HG03442 (cell line): Measurements from ENCODE around the gene ECHDC1.
A peak's percentile ranks its signal among the peaks of the same experiment; 100 is the strongest.
"Not testable (repeated sequence)": the region's sequence is repeated elsewhere in the genome, so short reads cannot be mapped to it uniquely, and the experiment has no call there.

Source experiments
- ATAC-seq: cut with Tn5 transposase; IDR thresholded peaks from one replicate; pipeline ENCODE4 v1.9.1; 2021; ENCODE audit warnings: mild to moderate bottlenecking, moderate library complexity; ENCODE audit not compliant: unreplicated experiment

Gene ECHDC1, protein sequence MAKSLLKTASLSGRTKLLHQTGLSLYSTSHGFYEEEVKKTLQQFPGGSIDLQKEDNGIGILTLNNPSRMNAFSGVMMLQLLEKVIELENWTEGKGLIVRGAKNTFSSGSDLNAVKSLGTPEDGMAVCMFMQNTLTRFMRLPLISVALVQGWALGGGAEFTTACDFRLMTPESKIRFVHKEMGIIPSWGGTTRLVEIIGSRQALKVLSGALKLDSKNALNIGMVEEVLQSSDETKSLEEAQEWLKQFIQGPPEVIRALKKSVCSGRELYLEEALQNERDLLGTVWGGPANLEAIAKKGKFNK

GRCh38 chr6:127342946-127343808, at the start of gene ECHDC1:
TSS of gene ECHDC1 (minus strand) at chr6:127343609. CDS start at chr6:127331028, 12,581 bp downstream.
- ATAC-seq, result peak; percentile 72

DNA sequence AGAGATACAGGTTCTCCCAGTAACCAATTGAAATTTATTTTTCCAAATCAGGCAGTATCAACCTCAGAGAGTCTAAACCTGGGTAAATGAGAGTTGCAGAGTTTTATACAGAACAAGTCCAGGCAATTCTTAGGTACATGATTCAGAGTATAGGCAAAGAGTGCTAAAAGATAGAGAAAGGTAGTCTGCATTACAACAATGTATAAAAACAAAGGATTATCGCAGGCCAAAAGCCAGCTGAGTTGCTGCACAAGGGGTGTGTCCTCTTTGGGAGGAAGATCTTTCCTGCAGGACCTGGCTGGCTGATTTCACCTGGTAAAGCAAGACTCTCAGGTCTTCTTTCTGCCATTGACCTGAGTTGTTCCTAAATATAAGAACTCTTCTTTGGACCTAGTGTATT, 48.9 kb upstream of the ECHDC1 start:
- no peak for ATAC-seq

GRCh38 chr6:127391094-127391953, 47.9 kb upstream of the ECHDC1 start:
- no peak for ATAC-seq

DNA sequence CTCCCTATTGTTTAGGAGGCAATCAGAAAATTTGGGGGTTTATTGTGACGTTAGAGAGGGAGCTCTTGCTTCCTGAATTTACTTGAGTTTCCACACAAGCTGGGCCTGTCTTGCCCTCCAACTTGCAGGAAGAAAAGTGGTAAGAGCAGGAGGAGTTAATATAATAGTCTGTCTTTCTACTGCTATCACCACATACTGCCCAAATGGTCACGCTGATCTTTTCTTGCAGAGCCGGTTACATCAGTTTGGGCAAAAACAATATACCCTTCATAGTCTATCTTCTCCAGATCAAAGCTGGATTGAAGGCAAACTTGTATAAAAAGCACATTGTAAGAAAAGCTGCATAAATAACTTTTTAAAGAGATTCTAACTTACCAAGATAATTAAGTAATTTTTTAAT, 46.3 kb upstream of the ECHDC1 start:
- no peak for ATAC-seq

GRCh38 chr6:127385668-127386430, 42.4 kb upstream of the ECHDC1 start:
- no peak for ATAC-seq

DNA sequence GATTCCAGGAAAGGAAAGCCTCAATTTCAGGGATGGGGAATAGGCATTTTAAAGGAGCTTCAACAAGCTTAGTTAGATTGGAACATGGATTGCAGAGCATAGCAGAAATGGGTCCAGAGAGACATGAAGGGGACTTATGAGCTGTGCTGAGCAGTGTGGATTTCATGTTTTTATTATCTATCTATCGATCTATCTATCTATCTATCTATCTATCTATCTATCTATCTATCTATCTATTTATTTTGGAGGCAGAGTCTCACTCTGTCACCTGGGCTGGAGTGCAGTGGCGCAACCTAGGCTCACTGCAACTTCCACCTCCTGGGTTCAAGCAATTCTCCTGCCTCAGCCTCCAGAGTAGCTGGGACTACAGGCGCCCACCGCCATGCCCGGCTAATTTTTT, 41.4 kb upstream of the ECHDC1 start:
- not testable (repeated sequence) for ATAC-seq

DNA sequence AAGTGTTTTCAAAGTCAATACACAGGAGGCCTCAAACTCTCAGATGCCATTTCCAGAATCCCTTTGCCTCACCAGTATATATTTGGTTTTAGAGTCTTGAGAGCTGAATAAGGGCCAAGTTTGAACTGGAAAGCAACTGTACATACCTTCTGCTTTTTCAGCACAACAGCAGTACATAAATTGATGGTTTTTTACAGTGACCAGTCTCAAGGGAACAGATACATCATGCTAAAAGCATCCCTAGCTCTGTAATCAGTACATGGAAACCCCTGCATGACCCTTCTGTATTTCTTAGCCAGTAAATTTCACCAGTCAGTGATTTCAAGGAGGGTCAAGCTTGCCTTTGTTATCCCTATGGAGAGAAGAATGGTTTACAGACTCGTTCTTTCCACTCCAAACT, 40.6 kb upstream of the ECHDC1 start:
- no peak for ATAC-seq

GRCh38 chr6:127382413-127382812, 39.0 kb upstream of the ECHDC1 start:
- no peak for ATAC-seq

- no peak for ATAC-seq
Observed at GRCh38 chr6:127381384-127381783, 38.0 kb upstream of the ECHDC1 start.

GRCh38 chr6:127376685-127377084, 33.3 kb upstream of the ECHDC1 start:
- ATAC-seq, result no peak

DNA sequence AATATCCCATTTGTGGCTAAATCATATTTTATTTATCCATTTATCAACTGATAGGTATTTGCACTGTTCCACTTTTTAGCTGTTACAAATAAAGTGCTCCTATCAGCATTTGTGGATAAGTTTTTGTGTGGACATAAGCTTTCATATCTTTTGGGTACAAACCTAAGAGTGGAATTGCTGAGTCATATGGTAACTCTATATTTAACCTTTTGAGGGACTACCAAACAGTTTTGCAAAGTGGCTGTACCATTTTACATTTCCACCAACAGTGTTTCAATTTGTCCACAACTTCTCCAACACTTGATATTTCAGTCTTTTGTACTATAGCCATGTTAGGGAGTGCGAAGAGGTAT, 23.6 kb upstream of the ECHDC1 start:
- no peak for ATAC-seq

- ATAC-seq, result no peak
Observed at GRCh38 chr6:127366282-127367022, 23.0 kb upstream of the ECHDC1 start.

GRCh38 chr6:127365874-127366273, 22.5 kb upstream of the ECHDC1 start:
- ATAC-seq, result no peak

- ATAC-seq, result no peak
Observed at GRCh38 chr6:127352524-127352923, 9.1 kb upstream of the ECHDC1 start.

DNA sequence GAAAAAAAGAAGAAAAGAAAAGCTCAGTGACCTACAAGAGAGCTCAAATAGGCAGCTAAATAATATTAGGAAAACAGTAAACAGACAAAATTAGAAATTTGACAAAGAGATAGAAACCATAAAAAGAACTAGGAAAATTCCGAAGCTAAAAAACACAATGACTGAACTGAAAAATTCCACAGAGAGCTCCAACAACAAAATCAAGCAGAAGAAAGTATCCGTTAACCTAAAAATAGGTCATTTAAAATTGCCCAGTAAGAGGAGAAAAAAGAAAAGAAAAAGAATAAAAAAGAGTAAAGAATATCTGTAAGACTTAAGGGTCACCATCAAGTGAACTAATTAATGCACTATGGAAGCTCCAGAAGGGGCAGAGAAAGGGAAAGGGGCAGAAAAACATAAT, 6.6 kb upstream of the ECHDC1 start:
- ATAC-seq, result no peak

GRCh38 chr6:127348028-127348661, 4.7 kb upstream of the ECHDC1 start:
- ATAC-seq, result no peak

- ATAC-seq, result no peak
Observed at GRCh38 chr6:127347178-127347577, 3.8 kb upstream of the ECHDC1 start.

- ATAC-seq, result no peak
Observed at GRCh38 chr6:127345521-127345920, 2.1 kb upstream of the ECHDC1 start.
